ENCODE data around the gene PRLH.
A peak's percentile ranks its signal among the peaks of the same experiment; 100 is the strongest.

Gene PRLH

DNA sequence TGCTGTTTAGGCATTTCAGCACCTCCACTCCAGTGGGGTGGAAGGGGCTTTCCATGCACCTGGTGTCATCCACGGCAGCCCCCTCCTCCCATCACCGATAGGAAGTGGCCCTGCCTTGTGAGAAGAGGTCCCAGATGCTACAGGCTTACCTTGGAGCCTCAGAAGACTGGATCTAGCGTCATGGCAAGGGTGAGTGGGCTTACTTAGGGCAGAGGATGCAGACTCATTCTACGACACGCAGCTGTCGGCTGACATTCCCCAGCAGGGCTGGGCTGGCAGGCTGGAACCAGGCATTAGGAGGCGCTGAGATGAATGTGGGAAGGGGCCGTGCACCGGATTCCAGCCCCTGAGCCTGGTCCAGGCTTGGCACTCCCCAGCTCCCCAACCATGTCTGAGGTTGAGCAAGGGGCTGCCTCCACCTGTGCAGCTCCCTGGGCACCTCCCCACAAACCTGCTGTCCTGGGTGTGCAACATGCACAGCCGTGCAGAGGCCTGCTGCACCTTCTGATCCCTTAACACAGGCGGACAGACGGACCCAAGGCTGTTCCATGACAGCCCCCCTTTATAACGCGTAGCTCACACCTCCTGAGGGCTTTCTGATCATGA is 1.7 kb upstream of the PRLH start:
- no peak for DNase-seq (ENCODE audit: low read depth in 2 of 2)

DNA sequence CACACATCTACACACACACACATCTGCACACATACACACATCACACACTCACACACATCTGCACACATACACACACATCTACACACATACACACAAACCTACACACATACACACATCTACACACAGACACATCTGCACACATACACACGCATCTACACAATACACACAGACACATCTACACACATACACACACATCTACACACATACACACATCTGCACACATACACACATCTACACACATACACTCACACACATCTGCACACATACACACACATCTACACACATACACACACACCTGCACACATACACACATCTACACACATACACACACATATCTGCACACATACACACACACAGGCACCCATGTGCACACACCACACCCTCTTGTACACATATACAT is 400 bp upstream of the PRLH start:
- no peak for DNase-seq (ENCODE audit: low read depth in 2 of 2)

DNA sequence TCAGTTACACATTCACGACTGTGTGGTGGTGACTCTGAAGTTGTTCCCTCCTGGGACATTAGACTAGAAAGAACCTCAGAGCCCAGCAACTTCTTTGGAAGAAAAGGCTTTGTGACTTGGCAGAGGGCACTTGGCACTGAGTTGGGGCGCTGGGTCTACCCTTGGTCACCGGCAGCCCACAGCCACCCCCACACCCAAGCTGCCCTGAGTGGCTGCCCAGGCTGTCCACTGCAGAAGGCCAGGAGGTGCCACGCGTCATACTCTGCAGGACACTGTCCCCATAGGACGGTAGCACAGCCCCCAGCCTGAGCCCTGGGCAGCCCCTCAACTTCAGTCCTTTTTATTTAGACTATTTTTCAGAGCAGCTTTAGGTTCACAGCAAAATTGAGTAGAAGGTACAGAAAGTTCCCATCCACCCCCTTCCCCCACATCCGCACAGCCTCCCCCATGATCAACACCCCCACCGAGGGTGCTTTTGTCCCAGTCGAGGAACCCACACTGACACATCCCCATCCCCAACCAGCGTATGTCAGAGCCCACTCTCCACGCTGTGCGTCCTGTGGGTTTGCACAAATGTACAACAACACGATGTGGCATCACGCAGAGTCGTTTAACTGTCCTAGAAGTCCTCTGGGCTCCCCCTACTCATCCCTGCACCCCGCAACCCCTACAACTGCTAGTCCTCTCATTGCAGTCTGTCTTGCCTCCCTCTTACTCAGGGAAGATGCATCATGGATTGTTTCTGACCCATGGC is 1.1 kb downstream of the PRLH start:
- DNase-seq (ENCODE audit: low read depth in 2 of 2), result no peak

DNA sequence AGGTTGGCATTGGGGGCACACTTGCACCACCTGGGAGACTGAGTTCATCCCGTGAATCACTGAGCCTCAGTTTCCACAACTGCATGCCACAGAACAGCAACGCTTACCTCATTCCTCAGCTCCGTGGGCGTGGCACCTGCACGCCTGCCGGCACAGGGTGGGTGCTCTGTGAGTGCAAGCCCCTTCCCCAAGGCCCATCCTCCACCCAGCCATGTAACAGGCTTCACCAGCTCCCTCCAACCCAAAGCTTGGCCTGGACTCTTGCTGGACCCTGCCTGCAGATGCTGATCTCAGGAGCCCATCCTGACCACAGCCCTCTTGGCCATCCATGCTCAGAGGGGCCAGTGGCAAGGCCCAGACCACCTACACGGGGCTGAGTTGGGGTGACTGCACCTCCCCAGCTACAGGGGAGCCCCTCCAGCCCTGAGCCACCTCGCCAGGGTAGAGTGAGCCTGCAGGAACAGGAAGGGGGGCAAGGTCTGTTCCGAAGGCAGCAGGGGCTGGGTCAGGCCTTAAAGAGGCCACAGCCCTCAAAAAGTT is 1.8 kb downstream of the PRLH start:
- no peak for DNase-seq (ENCODE audit: low read depth in 2 of 2)

DNA sequence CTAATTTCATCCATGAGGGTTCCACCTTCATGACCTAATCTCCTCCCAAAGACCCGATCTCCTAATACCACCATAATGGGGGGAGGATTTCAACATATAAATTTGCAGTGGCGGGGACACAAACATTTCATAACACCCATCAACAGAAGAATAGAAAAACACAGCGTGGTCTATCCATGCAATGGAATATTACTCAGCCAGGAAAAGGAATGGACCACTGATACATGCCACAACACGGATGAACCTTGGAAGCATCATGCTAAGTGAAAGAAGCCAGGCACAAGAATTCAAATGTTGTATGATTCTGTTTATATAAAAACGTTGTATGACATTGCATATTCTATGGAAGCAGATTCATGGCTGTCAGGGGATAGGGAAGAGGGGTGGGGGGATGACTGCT is 2.7 kb downstream of the PRLH start:
- no peak for DNase-seq (ENCODE audit: low read depth in 2 of 2)

DNA sequence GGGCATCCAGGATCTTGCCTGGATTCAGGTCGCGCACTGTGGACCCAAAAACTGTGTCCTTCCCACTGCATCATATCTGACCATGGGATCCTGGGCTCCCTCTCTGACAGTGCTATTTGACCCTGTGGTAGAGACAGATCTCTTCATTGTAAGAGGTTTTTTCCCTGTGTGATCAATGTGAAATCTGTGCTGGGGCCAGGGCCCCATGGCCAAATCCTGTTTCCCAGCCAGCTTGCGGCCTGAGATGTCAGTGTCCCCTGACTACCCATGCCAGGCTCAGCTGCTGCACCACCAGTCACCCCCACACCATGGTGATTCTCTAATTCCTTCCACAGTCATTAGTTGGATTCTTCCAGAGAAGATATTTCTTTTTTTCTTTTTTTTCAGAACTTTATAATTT is 3.5 kb downstream of the PRLH start:
- DNase-seq (ENCODE audit: low read depth in 2 of 2), result no peak

DNA sequence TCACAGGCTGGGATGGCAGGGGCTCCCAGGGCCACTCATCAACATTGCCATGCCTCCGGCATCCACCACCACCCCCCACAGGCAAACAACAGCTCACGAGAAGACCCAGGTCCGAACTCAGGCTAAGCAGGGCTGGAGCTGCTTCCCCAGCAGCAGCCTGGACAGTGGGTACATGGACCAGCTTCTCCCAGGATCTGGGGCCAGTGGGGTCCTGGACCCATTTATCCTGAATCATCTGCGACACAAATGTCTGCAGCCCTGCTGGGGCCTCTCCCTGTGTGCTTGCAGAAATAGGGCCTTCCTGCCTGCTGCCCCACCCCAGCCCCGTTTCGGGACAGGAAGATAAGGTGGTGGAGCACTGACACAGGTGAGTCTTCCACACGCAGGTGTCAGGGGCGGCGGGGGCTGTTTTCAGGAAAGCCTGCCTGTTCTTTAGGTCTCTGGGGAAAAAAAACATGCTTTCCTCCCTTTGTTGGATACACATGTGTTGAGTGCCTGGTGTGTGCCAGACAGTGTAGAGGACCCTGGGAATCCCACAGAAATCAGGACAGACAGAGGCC is 4.5 kb downstream of the PRLH start:
- no peak for DNase-seq (ENCODE audit: low read depth in 2 of 2)

DNA sequence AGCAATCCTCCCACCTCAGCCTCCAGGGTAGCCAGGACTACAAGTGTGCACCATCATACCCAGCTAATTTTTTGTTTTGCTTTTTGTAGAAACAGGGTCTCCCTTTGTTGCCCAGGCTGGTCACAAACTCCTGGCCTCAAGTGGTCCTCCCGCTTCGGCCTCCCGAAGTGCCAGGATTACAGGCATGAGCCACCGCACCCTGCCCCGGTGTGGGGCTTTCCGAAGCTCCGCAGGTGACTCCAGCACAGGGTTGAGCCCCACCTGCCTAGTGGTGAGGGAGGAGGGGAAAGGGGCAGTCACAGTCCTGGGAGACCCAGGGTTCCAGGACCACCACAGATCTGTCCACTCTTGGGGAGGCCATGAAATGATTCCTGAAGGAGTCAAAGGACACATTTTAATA is 5.2 kb downstream of the PRLH start:
- DNase-seq (ENCODE audit: low read depth in 2 of 2), result no peak

DNA sequence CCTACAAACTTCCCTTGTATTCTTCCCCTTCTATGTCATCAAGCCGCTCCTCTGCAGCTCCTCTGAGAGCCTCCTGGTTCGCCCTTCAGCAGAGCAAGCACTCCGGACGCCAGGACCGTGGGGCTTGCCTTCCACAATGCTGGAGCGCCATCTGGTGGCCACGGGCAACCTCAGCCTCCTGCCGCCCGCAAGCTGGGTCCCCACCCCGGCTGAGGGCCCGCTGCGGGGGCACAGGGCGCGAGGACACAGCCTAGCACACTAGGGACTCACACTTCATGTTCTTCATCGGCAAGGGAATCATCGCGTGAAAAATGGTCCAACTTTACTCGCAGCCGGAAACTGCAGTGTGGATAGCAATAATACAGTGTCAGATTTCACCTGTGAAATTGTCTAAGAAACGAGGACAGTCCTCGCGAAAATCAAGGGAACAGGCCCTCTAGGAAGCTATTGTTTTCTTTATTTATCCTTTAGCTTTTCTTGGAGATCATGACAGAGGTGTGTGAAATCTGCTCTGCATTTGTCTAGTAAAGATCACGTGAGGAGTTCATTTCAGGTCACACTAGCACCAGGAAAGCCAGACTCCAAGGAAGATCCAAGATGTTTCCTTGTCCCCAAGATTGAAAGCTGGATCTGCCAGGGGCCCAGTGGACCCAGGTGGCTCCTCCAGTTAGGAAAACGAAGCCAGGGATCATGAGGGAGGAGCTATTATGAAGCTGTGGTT is 5.8 kb downstream of the PRLH start:
- DNase-seq (ENCODE audit: low read depth in 2 of 2), result peak; percentile 88 to 92

DNA sequence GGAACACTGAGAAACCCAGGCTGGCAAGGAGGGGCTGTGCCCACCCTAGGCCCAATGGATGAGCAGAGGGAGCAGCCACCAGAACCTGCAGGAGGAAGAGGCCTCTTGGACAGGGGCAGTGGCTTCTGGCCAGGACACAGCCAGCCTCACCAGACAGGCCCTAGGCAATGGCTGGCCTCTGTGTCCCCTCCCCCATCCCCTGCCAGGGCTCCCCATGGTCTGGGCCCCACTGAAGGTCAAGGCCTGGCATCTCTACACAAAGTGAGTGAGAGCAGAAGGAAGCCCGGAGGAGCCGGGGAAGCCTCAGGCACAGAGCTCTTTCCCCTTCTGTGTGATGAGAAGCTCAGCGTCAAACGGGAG is 6.3 kb downstream of the PRLH start:
- DNase-seq (ENCODE audit: low read depth in 2 of 2), result no peak

DNA sequence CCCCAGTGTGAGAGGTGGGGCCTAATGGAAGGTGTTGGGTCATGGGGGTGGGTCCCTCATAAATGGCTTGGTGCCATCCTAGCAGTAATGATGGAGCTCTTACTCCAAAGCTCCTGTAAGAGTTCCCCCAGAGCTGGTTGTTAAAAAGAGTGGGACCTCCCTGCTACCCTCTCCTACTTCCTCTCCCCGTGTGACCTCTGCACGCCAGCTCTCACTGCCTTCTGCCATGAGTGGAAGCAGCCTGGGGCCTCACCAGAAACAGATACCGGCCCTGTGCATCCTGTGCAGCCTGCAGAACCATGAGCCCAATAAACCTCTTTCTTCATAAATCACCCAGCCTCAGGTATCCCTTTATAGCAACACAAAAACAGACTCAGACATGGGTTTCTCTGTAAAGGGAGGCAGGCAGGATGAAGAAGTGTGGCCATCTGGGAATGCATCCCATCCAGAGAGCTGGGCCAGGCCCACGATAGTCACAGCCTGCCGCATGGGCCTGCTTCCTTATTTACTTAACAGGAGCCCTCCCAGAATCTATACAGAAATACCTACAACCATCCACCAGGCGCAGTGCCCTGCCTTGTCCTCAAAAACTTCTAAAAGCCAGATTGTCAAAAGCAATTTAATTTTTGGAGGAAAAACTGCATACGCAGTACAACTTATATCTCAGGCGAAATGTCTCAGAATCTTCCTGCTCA is 7.5 kb downstream of the PRLH start:
- DNase-seq (ENCODE audit: low read depth in 2 of 2), result no peak

DNA sequence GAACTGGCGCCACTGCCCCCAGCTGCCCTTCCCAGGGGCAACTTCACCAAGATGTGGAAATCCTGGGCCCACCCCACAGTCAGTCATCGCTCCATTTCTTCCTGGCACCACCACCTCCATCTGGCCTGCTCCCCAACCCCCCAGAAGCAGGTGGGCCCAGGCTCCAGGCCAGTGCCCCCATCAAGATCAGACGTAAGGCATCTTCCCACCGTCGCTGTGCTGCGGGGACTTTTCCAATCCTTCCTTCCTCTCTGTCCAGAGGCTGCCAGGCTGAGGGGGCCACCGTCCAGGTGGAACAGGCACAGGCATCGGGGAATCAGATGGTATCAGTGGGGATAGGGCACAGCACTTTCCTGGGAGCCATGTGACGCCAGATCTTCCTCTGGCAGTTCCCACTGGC is 8.1 kb downstream of the PRLH start:
- no peak for DNase-seq (ENCODE audit: low read depth in 2 of 2)

DNA sequence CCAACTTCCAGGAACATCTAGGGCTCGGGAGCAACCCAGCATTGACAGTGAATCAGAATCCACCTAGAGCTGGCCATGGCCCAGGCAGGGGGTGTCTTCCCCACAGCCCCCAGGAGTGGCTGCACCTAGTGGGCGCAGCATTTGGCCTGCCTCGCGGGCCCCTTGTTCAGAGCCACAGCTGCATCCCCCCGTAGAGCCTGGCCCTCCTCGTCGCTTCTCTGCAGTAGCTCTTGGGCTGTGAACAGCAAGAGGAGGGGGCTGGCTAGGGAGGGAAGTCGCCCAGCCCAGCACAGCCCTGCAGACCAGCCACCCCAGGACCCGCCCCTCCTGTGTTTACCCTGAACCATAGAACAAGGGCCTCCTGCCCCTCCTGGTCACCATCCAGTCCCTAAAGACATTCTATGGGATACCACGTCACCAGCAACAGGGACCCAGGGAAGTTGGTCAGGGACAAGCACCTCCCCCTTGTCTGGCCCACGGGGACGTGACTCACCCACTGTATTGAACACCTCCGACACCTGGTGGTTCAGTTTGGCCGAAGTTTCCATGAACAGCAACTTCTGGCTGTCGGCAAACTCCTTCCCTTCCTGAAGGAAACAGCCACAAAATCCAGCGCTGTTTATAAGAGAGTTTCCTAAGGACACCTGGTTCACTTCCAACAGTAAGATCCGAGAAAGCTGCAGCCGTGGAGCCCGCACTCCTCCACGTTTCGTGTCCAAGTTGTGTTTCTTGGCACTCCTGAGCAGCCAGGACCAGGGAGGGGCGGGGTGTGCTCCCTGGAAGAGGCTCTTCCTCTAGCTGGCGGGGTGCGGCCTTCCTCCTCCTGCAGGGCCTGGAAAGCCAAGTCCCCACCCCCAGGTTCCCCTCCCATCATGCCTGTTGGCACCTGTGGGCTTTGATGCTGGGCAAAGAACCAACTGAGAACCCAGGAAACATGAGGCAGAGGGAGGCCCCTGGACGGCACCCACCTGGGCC is 8.8 kb downstream of the PRLH start:
- DNase-seq (ENCODE audit: low read depth in 2 of 2), result no peak

DNA sequence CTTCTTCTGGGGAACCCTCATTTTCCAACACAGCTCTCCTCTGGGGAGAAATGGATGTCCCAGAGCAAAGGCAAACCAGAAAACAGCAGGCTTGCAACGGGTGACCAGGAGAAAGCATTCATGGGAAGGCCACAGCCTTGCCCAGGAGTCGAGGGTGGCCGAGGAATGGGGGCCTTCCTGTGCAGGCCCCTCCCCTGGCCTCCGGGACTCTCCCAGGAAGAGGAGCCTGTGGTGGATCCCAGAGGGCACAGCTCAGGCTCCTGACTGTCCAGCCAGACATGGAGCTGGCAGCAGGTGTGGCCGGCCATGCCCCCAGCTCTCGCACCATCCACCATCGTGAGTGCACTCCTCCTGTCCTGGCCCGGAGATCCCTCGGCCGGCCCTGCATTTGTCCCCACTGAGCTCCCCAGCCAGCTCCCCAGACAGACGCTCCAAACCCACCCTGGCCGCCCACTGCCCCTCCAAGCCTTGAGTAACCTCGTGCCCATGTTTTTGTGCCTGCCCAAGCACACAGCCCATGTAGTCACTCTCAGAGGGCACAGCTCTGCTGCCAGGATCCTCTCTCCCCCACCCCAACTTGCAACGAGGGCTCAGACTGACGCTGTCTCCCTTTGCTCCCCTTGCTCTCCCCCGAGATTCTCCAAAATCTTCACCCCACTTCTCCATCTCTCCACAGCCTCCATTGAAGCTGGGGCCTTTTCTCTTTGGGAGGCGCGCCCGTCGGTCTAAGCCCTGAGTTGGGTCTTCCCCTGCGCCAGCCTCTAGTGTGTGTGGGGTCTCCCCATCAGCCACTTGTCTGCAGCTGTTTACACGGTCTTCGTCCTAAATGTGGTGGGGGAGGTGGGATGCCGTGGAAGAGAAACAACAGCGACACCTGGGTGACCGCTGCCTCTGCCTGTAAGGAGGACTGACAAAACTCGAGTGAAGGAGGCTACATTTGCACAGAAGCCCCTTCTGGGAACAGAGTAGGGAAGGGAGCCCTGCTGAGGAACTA is 9.8 kb downstream of the PRLH start:
- no peak for DNase-seq (ENCODE audit: low read depth in 2 of 2)

DNA sequence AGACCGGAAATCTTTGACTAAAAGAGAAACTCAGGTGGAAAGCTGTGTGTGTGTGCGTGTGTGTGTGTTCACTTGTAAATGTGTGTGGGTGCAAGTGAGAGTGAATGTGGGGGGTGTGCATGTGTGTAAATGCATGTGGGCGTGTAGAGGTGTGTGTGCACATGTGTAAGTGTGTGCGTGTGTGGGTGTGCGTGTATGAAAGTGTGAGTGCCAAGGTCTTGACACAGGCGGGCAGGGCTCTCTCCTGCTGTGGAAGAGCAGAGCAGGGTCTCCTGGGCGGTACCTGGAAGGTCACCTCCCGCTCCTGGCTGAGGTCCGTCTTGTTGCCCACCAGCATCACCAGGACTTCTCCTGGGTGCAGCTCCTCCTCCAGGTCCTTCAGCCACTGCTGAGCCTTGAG is 10.6 kb downstream of the PRLH start:
- DNase-seq (ENCODE audit: low read depth in 2 of 2), result no peak

DNA sequence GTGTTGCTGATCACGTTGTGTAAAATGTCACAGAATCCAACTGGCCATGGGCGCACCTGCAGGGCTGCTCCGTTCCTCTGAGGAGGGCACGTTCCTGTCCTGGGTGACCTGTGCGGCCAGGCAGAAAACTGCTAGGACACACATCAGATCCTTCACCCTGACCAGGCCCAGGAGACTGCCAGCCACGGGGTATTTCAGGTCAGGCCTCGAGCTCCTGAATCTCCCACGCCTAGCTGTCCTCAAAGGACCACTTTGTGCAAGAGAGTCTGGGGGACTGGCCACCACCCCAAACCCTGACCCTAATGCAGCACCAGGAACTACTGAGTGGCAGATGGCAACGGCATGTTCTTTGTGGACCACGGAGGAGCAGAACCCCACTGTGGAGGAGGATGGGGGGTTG is 11.1 kb downstream of the PRLH start:
- DNase-seq (ENCODE audit: low read depth in 2 of 2), result no peak

DNA sequence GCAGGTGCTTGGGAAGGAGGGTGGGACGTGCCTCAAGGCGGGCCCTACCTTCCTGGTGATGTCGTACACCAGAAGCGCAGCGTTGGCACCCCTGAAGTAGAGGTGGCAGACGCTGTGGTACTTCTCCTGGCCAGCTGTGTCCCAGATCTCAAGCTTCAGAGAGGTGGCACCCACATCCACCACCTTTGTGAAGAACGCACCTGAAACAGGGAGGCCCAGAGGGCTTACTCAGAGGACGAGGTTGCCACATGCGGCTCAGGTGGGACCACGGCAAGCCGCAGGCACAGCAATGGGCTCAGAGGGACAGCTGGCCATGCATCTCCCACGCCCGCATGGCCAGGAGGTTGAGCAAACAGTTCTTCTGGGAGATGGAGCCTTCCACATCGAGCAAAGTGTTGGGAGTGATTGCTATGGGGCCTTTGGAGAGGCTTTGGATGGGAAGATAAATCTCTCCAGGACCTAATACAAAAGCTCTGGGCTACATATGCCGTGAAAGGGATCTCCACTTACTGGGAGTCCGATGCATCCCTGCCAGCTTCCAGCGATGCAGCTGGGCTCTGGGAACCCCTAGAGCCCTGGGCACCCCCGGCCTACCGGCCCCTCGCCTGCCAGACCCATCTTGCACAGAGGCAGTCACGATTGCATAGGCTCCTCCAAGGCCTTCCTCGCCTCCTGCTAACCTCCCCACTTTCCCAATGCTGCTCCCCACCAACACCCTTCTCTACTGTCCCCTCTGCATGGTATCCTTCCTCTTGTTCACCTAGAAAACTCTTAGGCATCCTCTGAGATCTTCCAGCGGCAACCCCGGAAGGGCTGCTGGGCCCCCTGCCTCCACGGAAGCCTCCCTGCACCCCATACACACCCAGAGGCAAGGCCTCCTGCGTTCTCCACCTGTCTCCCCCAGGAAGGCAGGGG is 11.8 kb downstream of the PRLH start:
- no peak for DNase-seq (ENCODE audit: low read depth in 2 of 2)

DNA sequence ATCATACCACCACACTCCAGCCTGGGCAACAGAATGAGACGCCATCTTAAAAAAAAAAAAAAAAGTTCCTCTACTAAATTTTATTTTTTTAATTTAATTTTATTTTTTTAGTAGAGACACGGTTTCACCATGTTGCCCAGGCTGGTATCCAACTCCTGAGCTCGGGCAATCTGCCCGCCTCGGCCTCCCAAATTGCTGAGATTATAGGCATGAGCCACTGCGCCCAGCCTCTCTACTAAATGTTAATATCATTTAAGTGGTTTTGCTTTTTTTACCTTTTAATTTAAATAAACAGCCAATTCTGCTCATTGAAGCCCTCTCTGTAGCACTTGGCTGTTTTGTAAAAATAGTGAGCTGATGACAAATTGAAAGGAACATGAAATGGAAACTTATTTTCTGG is 15.0 kb downstream of the PRLH start:
- DNase-seq (ENCODE audit: low read depth in 2 of 2), result no peak
